GM12864 (cell line): ENCODE data around the gene HTR3D.

Experiments
- DNase-seq: peaks from one replicate; pipeline ENCODE4 v3.0.0-alpha.2; 2011; ENCODE audit warnings: low read depth
- H3K4me3 ChIP-seq: 2 replicates; pipeline ENCODE4 v1.5.1; 2011; ENCODE audit warnings: mild to moderate bottlenecking, low read depth, low read length, control low read depth
- TF ChIP-seq, protein P1 (sequence below): IDR thresholded peaks from 2 replicates; pipeline ENCODE4 v1.5.1; 2011; ENCODE audit warnings: low read depth, mild to moderate bottlenecking, moderate library complexity, low read length, control low read depth, inconsistent platforms; ENCODE audit errors: missing control alignments

HTR3D gene

DNA sequence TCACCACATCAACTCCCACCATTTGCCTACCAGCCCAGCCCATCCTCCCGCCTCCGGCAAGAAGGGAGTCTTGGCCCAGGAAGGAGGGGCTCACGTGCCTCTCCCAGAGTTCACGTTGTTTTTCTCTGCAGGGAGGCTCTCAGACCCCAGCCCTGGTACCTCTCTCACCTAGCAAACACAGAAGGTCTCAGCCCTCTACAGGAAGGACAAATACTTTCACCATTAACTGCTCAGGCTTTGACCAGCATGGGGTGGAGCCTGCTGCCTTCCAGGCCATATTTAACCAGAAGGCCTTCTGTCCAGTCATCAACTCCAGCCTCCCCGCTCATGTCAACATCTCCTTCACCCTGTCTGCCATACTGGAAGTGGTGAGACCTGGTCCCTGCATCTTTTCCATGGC, 46.3 kb downstream of the HTR3D start:
- no peak for DNase-seq
- H3K4me3 ChIP-seq, result no peak overlapping the region
- TF ChIP-seq, protein P1, sequence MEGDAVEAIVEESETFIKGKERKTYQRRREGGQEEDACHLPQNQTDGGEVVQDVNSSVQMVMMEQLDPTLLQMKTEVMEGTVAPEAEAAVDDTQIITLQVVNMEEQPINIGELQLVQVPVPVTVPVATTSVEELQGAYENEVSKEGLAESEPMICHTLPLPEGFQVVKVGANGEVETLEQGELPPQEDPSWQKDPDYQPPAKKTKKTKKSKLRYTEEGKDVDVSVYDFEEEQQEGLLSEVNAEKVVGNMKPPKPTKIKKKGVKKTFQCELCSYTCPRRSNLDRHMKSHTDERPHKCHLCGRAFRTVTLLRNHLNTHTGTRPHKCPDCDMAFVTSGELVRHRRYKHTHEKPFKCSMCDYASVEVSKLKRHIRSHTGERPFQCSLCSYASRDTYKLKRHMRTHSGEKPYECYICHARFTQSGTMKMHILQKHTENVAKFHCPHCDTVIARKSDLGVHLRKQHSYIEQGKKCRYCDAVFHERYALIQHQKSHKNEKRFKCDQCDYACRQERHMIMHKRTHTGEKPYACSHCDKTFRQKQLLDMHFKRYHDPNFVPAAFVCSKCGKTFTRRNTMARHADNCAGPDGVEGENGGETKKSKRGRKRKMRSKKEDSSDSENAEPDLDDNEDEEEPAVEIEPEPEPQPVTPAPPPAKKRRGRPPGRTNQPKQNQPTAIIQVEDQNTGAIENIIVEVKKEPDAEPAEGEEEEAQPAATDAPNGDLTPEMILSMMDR, result no peak

DNA sequence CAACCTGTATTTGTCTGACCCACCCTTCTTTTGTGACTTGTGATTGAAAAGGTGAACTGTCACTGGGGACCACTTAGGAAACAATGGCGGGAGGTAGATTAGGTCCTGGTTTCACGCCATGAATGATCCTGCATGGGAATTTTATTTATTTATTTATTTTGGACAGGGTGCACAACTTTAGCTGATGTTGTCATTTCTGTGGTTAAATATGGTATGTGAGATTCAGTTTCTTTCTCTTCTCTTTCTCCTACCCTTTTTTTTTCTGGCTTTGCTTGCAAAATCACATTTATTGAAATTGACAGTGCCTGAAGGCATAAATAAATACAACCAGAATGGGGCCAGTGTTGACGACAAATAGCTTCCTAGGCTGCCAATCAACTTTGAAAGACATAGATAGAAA, 47.3 kb downstream of the HTR3D start:
- DNase-seq, result no peak
- TF ChIP-seq, protein P1, result no peak

DNA sequence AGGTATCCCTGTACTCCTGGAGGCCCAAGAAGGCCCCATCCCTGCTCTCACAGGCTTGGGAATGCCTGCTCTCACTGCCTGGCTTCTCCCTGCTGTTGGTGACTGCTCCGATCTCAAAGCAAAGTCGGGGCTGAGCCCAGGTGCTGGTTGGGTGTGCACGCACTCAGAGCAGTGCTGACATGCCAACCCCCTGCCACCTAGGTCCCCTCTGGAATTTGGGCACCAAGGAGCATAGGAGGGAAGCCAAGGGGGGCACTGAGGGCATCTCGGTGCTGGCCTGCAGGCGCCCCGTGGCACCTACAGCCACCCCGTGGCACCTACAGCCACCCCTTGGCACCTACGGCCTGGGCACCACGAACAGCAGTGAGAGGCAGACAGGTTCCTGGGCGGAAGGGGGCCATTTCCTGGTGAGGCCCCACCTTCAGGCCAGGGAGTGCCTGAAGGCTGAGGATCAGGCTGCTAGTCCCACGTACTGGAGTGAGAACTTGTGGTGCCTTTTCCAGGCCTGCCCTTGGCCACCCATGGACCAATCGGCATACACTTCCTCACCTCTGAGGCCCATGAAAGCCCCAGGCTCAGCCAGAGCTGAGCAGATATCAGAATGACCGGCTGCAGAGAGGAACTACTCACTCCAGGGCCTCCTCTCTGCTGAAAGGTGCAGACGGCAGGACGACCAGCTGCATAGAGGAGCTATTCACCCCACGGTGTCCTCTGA, 49.7 kb downstream of the HTR3D start:
- DNase-seq, result no peak
- no peak overlapping the region for H3K4me3 ChIP-seq
- TF ChIP-seq, protein P1, result no peak

More for the DNA sequence above, 47.3 kb downstream of the HTR3D start:
- no peak overlapping the region for H3K4me3 ChIP-seq

DNA sequence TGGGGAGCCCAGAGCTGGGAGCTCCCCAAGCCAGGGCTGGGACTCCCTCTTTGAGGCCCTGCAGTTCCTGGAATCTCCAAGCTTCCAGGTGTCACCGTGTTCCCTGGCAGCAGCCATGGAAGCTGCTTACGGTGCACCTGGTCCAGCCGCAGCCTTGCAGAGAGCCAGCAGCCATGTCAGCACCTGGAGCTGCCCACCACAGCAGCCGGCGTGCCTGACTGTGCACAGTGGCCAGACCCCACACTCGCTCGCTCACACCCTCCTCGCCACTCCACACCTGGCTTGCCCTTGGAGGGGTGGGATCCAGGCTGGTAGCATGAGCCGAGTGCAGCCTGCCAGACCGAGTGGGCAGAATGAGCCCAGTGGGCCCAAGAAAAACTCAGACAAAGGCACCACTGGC, 50.5 kb downstream of the HTR3D start:
- TF ChIP-seq, protein P1, result no peak
- no peak for DNase-seq
- no peak overlapping the region for H3K4me3 ChIP-seq

DNA sequence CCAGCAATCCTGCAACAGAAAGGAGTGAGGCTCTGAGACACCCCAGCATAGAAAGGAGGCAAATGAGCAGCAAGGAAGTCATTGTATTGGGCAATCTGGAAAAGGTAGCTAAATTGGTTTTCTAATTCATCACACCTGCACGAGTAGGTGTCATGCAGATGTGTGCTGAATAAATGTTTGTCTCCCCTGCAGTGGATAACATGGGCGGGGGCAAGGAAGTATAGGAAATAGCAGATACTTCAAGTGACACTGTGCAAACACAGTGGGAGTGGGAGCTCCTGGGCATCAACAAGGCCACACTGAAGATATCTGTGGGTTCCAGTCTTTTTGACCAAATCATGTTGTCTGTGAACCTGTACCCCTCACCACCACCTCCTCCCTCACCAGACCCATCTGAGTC, 50.9 kb downstream of the HTR3D start:
- TF ChIP-seq, protein P1, result no peak
- no peak for DNase-seq
- H3K4me3 ChIP-seq, result no peak overlapping the region

DNA sequence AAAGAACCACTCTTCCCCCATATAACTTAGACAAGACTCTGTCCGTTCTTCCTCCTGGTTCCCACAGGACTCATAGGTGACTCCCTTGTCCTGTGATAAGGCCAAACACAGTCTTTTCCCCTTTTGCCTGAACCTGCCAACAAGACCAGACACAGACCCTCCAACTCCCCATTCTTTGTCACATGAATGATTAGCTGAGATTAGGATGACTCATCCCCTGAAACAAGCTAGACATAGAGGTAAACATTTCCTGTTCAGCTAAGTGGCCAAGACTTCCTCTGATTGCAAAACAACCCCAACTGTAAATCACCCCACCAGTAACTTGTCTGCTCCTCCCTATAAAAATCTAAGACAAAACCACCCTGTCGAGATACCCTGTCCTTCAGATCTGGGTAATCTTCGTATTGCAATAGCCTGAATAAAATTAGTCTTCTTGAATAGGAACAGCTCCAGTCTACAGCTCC, 53.9 kb downstream of the HTR3D start:
- H3K4me3 ChIP-seq, result no peak overlapping the region
- DNase-seq, result no peak
- TF ChIP-seq, protein P1, result no peak
